ENCODE measurements around the gene CACNA1C.

The CACNA1C gene

DNA sequence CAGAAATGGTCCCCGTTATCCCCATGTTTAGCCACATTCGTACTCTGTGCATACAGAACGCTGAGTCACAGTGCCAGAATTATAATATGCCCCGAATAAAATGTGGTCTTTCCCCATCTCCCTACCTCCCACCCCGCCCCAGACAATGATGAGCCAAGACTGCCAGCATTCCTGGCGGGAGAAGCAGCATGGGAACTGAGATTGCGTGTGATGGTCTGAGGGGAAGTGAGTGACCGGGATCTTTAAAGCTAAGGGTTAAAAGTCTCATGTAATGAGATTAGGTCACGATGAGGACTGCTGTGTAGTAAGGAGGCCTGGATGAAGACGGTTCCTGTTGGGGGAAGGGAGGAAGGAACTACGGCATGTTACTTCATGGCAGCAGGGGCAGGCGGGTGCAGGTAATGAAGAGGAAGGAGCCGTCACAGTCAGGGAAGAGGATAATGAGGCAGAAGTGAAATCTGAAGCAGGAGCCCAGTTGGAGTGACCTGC, 498.7 kb downstream of the CACNA1C start:
- DNase-seq (ENCODE audit: low spot score in 2 of 2) = no peak
- Mint-ChIP-seq H3K9me3 (no peaks in the 10 kb centered on the region), H3K36me3 (ENCODE audit: insufficient read depth) (no peaks in the 10 kb centered on the region), H3K4me3 (no peak overlapping the region), H3K4me1 (no peaks in the 10 kb centered on the region), H3K27ac (ENCODE audit: low read depth) (no peak overlapping the region), H3K27me3 (peaks cover 24% of the 10 kb centered on the region)
- no peak for ATAC-seq (replicated peaks; ENCODE audit: extremely low read depth, poor library complexity, severe bottlenecking)

DNA sequence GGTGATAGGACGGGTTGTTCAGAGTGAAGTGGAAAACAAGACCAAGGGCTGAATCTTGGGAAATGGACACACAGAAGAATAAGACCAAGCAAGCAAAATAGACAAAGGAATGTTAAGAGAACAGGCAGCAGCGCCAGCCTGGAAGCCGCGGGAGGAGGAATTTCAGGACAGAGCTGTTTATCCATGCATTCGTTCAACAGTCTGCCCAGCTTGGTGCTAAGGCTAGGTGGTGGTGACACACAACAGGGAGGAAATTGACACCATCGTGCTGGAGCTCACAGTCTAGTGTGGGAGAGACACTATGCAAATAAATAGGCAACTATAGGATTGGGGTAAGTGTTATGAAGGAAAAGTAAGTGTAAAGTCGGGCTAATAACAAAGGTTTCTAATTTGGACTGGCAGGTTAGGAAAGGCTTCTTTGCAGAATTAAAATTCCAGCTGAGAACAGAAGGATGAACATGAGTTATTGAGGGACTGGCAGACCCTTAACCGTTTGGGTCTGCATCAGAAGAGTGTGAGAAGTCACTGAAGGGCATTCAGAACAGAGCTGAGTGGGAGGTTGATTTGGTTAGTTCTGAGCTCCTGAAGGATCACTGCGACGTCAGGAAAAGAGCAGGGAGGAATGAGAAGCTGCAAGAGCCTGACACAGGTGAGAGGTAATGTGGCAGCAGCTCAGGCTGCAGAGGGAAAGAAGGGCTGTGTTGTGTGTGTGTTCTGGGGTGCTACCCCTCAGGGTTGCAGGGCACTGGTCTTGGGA, 499.4 kb downstream of the CACNA1C start:
- no peak overlapping the region for H3K4me3 Mint-ChIP-seq
- no peak for DNase-seq (ENCODE audit: low spot score in 2 of 2)
- H3K27ac Mint-ChIP-seq (ENCODE audit: low read depth) = no peak overlapping the region
- no peak for ATAC-seq (replicated peaks; ENCODE audit: extremely low read depth, poor library complexity, severe bottlenecking)
- no peaks in the 10 kb centered on the region for H3K9me3 Mint-ChIP-seq
- no peaks in the 10 kb centered on the region for H3K36me3 Mint-ChIP-seq (ENCODE audit: insufficient read depth)
- H3K27me3 Mint-ChIP-seq = peaks cover 31% of the 10 kb centered on the region
- no peaks in the 10 kb centered on the region for H3K4me1 Mint-ChIP-seq

GRCh38 chr12:2553388-2554126, 500.8 kb downstream of the CACNA1C start:
- H3K9me3 Mint-ChIP-seq = no peaks in the 10 kb centered on the region
- peaks cover 40% of the 10 kb centered on the region for H3K27me3 Mint-ChIP-seq
- no peak overlapping the region for H3K4me3 Mint-ChIP-seq
- no peak overlapping the region for H3K27ac Mint-ChIP-seq (ENCODE audit: low read depth)
- DNase-seq (ENCODE audit: low spot score in 2 of 2) (no peak), ATAC-seq (replicated peaks; ENCODE audit: extremely low read depth, poor library complexity, severe bottlenecking) (no peak)
- H3K36me3 Mint-ChIP-seq (ENCODE audit: insufficient read depth) = no peaks in the 10 kb centered on the region
- H3K4me1 Mint-ChIP-seq = no peaks in the 10 kb centered on the region

GRCh38 chr12:2555487-2556082, 502.8 kb downstream of the CACNA1C start:
- H3K27me3 Mint-ChIP-seq = peaks cover 23% of the 10 kb centered on the region
- no peak overlapping the region for H3K4me3 Mint-ChIP-seq
- H3K27ac Mint-ChIP-seq (ENCODE audit: low read depth) = no peak overlapping the region
- ATAC-seq (replicated peaks; ENCODE audit: extremely low read depth, poor library complexity, severe bottlenecking) (no peak), DNase-seq (ENCODE audit: low spot score in 2 of 2) (no peak)
- no peaks in the 10 kb centered on the region for H3K36me3 Mint-ChIP-seq (ENCODE audit: insufficient read depth)
- H3K4me1 Mint-ChIP-seq = no peaks in the 10 kb centered on the region
- no peaks in the 10 kb centered on the region for H3K9me3 Mint-ChIP-seq

DNA sequence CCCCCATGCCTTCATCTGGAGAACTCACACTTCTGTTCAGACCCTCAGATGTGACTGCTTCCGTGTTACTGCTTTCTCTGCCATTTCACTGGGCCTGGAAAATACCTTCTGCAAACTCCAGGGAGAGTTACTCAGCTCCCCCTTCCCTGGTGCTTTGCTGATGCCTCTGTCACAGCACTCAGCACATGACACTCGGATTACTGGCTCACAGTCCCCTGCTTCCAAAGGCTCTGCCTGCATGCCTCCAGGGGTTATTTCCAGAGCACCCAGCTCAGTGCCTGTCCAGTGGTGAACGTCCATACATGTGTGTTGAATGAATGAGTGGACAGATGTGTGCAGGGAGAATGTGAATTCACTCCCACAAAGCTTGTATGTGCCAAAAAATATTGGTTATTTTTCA, 504.8 kb downstream of the CACNA1C start:
- Mint-ChIP-seq H3K27me3 (peaks cover 23% of the 10 kb centered on the region), H3K9me3 (no peaks in the 10 kb centered on the region), H3K4me3 (no peak overlapping the region), H3K27ac (ENCODE audit: low read depth) (no peak overlapping the region), H3K4me1 (no peaks in the 10 kb centered on the region), H3K36me3 (ENCODE audit: insufficient read depth) (no peaks in the 10 kb centered on the region)
- ATAC-seq (replicated peaks; ENCODE audit: extremely low read depth, poor library complexity, severe bottlenecking) (no peak), DNase-seq (ENCODE audit: low spot score in 2 of 2) (no peak)

GRCh38 chr12:2559931-2560330, 507.1 kb downstream of the CACNA1C start:
- DNase-seq (ENCODE audit: low spot score in 2 of 2) (no peak), ATAC-seq (replicated peaks; ENCODE audit: extremely low read depth, poor library complexity, severe bottlenecking) (no peak)
- H3K27ac Mint-ChIP-seq (ENCODE audit: low read depth) = no peak overlapping the region
- no peaks in the 10 kb centered on the region for H3K36me3 Mint-ChIP-seq (ENCODE audit: insufficient read depth)
- H3K4me3 Mint-ChIP-seq = no peak overlapping the region
- H3K27me3 Mint-ChIP-seq = peaks cover 29% of the 10 kb centered on the region
- no peaks in the 10 kb centered on the region for H3K9me3 Mint-ChIP-seq
- no peaks in the 10 kb centered on the region for H3K4me1 Mint-ChIP-seq

GRCh38 chr12:2560356-2560755, 507.6 kb downstream of the CACNA1C start:
- Mint-ChIP-seq H3K27ac (ENCODE audit: low read depth) (no peak overlapping the region), H3K9me3 (no peaks in the 10 kb centered on the region), H3K36me3 (ENCODE audit: insufficient read depth) (no peaks in the 10 kb centered on the region), H3K27me3 (peaks cover 29% of the 10 kb centered on the region), H3K4me3 (no peak overlapping the region), H3K4me1 (no peaks in the 10 kb centered on the region)
- no peak for ATAC-seq (replicated peaks; ENCODE audit: extremely low read depth, poor library complexity, severe bottlenecking)
- no peak for DNase-seq (ENCODE audit: low spot score in 2 of 2)

DNA sequence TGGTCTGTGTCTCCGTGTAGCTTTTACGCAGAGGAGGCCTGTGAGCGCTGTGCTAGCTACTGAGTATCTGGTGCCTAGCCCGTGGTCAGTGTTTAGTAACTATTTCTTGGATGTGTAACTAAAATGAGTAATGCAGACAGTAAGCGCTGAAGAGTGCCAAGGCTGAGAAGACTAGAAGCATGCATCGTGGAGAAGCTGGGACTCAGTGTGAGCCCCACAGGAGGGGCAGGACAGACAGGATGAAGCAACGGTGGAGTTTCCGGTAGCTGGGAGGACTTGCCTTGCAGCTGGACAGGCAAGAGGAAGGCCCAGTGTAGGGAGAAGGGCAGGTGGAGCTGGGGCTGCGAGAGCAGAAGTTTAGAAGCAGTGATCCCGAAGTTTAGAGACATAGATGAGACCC, 508.6 kb downstream of the CACNA1C start:
- H3K9me3 Mint-ChIP-seq = no peaks in the 10 kb centered on the region
- DNase-seq (ENCODE audit: low spot score in 2 of 2) (no peak), ATAC-seq (replicated peaks; ENCODE audit: extremely low read depth, poor library complexity, severe bottlenecking) (no peak)
- H3K27ac Mint-ChIP-seq (ENCODE audit: low read depth) = no peak overlapping the region
- H3K27me3 Mint-ChIP-seq = peaks cover 26% of the 10 kb centered on the region
- H3K36me3 Mint-ChIP-seq (ENCODE audit: insufficient read depth) = no peaks in the 10 kb centered on the region
- no peak overlapping the region for H3K4me3 Mint-ChIP-seq
- H3K4me1 Mint-ChIP-seq = no peaks in the 10 kb centered on the region

GRCh38 chr12:2562400-2562799, 509.6 kb downstream of the CACNA1C start:
- no peak overlapping the region for H3K4me3 Mint-ChIP-seq
- no peak for ATAC-seq (replicated peaks; ENCODE audit: extremely low read depth, poor library complexity, severe bottlenecking)
- H3K36me3 Mint-ChIP-seq (ENCODE audit: insufficient read depth) = no peaks in the 10 kb centered on the region
- H3K27me3 Mint-ChIP-seq = peaks cover 24% of the 10 kb centered on the region
- H3K4me1 Mint-ChIP-seq = no peaks in the 10 kb centered on the region
- H3K9me3 Mint-ChIP-seq = no peaks in the 10 kb centered on the region
- DNase-seq (ENCODE audit: low spot score in 2 of 2) = no peak
- H3K27ac Mint-ChIP-seq (ENCODE audit: low read depth) = no peak overlapping the region

- ATAC-seq (replicated peaks; ENCODE audit: extremely low read depth, poor library complexity, severe bottlenecking) = no peak
- DNase-seq (ENCODE audit: low spot score in 2 of 2) = no peak
- Mint-ChIP-seq H3K27me3 (peaks cover 17% of the 10 kb centered on the region), H3K9me3 (no peaks in the 10 kb centered on the region), H3K36me3 (ENCODE audit: insufficient read depth) (no peaks in the 10 kb centered on the region), H3K4me1 (no peaks in the 10 kb centered on the region), H3K4me3 (no peak overlapping the region), H3K27ac (ENCODE audit: low read depth) (no peak overlapping the region)
Measured at GRCh38 chr12:2563709-2564108, 510.9 kb downstream of the CACNA1C start.

- H3K27me3 Mint-ChIP-seq = peaks cover 29% of the 10 kb centered on the region
- no peak overlapping the region for H3K4me3 Mint-ChIP-seq
- no peaks in the 10 kb centered on the region for H3K36me3 Mint-ChIP-seq (ENCODE audit: insufficient read depth)
- ATAC-seq (replicated peaks; ENCODE audit: extremely low read depth, poor library complexity, severe bottlenecking) (no peak), DNase-seq (ENCODE audit: low spot score in 2 of 2) (no peak)
- H3K9me3 Mint-ChIP-seq = no peaks in the 10 kb centered on the region
- no peak overlapping the region for H3K27ac Mint-ChIP-seq (ENCODE audit: low read depth)
- H3K4me1 Mint-ChIP-seq = no peaks in the 10 kb centered on the region
Measured at GRCh38 chr12:2566161-2566560, 513.4 kb downstream of the CACNA1C start.

GRCh38 chr12:2567711-2568110, 514.9 kb downstream of the CACNA1C start:
- H3K4me3 Mint-ChIP-seq = no peak overlapping the region
- peaks cover 33% of the 10 kb centered on the region for H3K27me3 Mint-ChIP-seq
- no peak for ATAC-seq (replicated peaks; ENCODE audit: extremely low read depth, poor library complexity, severe bottlenecking)
- no peak overlapping the region for H3K27ac Mint-ChIP-seq (ENCODE audit: low read depth)
- no peaks in the 10 kb centered on the region for H3K36me3 Mint-ChIP-seq (ENCODE audit: insufficient read depth)
- H3K9me3 Mint-ChIP-seq = no peaks in the 10 kb centered on the region
- no peaks in the 10 kb centered on the region for H3K4me1 Mint-ChIP-seq
- no peak for DNase-seq (ENCODE audit: low spot score in 2 of 2)

GRCh38 chr12:2570562-2570961, 517.8 kb downstream of the CACNA1C start:
- ATAC-seq (replicated peaks; ENCODE audit: extremely low read depth, poor library complexity, severe bottlenecking) (no peak), DNase-seq (ENCODE audit: low spot score in 2 of 2) (no peak)
- Mint-ChIP-seq H3K4me1 (no peaks in the 10 kb centered on the region), H3K27ac (ENCODE audit: low read depth) (no peak overlapping the region), H3K9me3 (no peaks in the 10 kb centered on the region), H3K4me3 (no peak overlapping the region), H3K36me3 (ENCODE audit: insufficient read depth) (no peaks in the 10 kb centered on the region), H3K27me3 (peaks cover 51% of the 10 kb centered on the region)
